Epithelial cell of proximal tubule (primary cell): ENCODE data around the gene FNDC3B. TPM values are rescaled to one million over a fixed set of nuclear protein-coding genes. Genes with fewer than 3 reads are reported as not detected.

Experiments used
- DNase-seq: peaks from one replicate; pipeline ENCODE4 v3.0.0-alpha.2; 2011; ENCODE audit warnings: low read depth
- H3K4me3 ChIP-seq: 2 replicates; pipeline ENCODE4 v1.5.1; 2011; ENCODE audit warnings: low read depth, mild to moderate bottlenecking, low read length
- CTCF ChIP-seq: conservative IDR thresholded peaks from 2 replicates; pipeline ENCODE4 v1.5.1; 2012; ENCODE audit warnings: low read depth, mild to moderate bottlenecking, low read length
- total RNA-seq: library from RNA; depleted of rRNA; stranded (reverse); fragments of >200 nt; gene quantifications from 2 replicates; pipeline ENCODE4 v1.2.3, GENCODE V29; 2015

Gene FNDC3B
- total RNA-seq, 1 donor from 2014 or later, result 37.3 TPM

DNA sequence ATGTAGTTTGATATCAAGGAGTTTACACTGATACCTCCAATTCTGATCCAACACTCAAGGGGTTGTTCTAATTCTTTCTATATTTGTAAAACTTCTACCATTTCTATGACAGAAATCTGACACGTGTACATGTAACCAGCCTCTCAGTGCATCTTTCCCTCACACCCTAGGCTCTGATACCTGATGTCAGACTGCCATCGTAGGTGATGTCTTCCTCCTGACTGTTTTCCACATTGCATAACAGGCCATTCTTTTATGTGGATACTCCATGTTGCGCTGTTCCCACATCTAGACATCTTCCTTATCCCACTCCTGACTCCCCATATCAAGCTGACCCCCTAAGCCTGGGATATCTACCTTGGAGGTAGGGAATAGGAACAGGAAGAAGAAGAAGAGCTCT lies 159.1 kb downstream of the FNDC3B start:
- no peak for DNase-seq
- H3K4me3 ChIP-seq, result no peak overlapping the region

DNA sequence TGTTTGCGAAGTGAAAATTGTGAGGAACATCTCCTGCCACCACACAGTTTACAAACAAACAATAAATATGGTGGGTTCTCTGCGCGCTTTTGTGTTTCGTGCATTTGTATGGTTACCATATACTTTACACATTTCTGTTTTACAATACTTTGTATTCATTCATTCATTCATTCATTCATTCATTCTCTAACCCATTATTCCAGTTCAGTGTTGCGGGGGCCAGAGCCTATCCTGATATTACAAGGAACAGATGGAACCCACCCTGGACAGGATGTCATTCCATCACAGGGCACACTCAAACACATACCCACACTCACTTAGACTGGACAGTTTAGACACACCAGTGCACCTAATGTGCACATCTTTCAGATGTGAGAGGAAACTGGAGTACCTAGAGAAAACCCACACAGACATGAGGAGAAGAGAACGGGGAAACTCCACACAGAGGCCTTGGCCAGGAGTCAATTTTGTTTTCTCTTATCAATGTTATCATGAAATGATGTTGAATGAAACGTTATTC lies 160.5 kb downstream of the FNDC3B start:
- no peak for TF ChIP-seq CTCF
- H3K4me3 ChIP-seq, result no peak overlapping the region
- DNase-seq, result no peak

More for the DNA sequence above, 159.1 kb downstream of the FNDC3B start:
- no peak for TF ChIP-seq CTCF

DNA sequence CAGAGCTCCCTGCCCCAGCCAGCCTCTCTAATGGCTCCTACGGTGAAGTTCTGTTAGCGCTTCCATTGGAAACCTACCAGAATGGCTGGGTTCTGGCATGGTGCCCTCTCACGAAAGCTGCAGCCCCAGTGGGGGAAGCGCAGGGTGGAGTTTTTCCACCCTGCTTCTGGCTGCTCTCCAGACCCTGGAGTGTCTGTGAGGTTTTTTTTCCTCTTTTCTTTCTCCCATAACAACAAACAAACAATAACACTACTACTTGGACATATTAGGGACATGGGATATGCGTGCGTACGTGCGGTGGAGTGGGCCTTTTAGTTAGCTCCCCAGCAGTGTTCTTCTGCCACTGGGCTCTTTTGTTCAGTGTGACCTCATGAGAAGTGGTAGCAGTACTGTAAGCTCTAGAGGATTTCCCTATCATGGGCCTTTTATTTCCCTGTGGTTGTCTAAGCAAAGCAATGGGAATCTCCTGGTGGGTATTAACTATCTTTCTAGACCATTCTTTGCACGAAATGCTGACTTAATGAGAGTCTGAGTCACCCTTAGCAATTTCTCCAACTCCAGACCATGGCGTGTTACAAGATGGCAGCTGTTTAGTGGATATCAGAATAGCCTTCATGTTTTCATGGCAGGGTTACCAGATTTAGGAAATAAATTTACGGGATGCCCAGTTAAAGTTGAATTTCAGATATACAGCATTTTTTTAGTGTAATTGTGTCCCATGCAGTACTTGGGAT lies 161.9 kb downstream of the FNDC3B start:
- no peak for TF ChIP-seq CTCF
- no peak overlapping the region for H3K4me3 ChIP-seq
- peak; percentile 78 for DNase-seq

GRCh38 chr3:172201870-172202236 lies 162.5 kb downstream of the FNDC3B start:
- DNase-seq, result no peak
- no peak overlapping the region for H3K4me3 ChIP-seq
- TF ChIP-seq CTCF, result no peak

DNA sequence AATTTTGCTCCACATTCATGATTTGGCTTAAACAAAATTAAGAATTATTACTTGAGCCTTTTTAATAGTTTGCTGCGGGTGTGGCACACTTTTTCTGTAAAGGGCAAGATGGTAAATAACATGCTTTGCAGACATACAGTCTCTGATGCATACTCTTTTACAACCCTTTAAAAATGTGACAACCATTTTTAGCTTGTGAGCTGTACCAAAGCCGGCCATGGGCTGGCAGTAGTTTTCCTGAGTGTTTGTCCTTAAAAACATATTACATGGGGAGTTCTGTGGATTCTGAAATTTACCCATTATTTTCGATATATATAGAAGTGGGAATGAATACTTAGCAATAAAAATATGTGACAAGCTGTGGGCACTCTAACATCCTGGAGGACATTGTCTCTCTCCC lies 163.4 kb downstream of the FNDC3B start:
- H3K4me3 ChIP-seq, result no peak overlapping the region
- no peak for TF ChIP-seq CTCF
- no peak for DNase-seq

DNA sequence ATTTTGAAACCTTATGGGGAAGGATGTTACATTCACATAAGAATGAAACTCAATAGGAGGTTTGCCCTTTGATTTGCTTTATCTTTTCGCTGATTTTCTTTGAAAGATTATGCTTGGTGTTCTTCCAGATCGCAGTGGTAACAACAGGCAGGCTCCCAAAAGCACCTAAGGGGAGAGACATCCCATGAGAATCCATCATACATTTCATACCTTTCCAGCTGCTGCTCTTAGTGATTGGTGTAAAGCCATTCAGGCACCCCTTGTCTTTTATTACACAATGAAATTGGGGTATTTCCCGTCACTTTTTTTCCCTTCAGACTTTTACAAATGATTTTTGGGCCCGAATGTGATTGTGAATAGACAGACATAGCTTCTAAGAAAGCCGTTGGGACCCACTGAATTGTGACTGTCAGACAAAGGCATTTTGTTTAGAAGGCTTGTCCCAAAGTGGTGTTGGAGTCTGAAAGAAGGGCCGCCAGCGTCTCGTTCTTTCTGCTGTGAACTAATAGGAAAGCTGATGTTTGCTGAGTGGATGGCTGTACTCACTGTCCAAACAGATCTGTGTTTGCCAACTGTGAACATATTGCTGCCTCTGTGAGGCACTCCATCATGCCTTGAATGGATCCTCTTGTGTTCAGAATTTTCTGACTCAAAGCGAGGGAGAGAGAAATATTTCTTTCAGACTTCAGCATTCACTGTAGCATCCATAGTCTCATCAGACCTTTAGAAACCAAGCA lies 164.3 kb downstream of the FNDC3B start:
- TF ChIP-seq CTCF, result no peak
- no peak overlapping the region for H3K4me3 ChIP-seq
- no peak for DNase-seq
